ENCODE measurements around the gene APC2.
A peak's percentile ranks its signal among the peaks of the same experiment; 100 is the strongest.
"Not testable (repeated sequence)": the region's sequence is repeated elsewhere in the genome, so short reads cannot be mapped to it uniquely, and the experiment has no call there.

Gene APC2

GRCh38 chr19:1510807-1511206 lies 60.9 kb downstream of the APC2 start:
- no peak for DNase-seq (ENCODE audit: low read depth, low spot score)

GRCh38 chr19:1511318-1512317 lies 61.7 kb downstream of the APC2 start:
- DNase-seq (ENCODE audit: low read depth, low spot score): no peak

GRCh38 chr19:1512671-1513498 lies 63.0 kb downstream of the APC2 start, which contains the start of gene ADAMTSL5:
ADAMTSL5 (minus strand) TSS chr19:1513019; CDS start chr19:1510943, 2,076 bp downstream.
- peak; percentile 41 for DNase-seq (ENCODE audit: low read depth, low spot score)

GRCh38 chr19:1513499-1514294 lies 63.8 kb downstream of the APC2 start:
- DNase-seq (ENCODE audit: low read depth, low spot score): no peak

- no peak for DNase-seq (ENCODE audit: low read depth, low spot score)
Measured at GRCh38 chr19:1514295-1514661, 64.4 kb downstream of the APC2 start.

- no peak for DNase-seq (ENCODE audit: low read depth, low spot score)
Measured at GRCh38 chr19:1514986-1515721, 65.2 kb downstream of the APC2 start.

GRCh38 chr19:1516395-1516753 lies 66.5 kb downstream of the APC2 start:
- DNase-seq (ENCODE audit: low read depth, low spot score): no peak

- DNase-seq (ENCODE audit: low read depth, low spot score): no peak
Measured at GRCh38 chr19:1518471-1518870, 68.5 kb downstream of the APC2 start.

- DNase-seq (ENCODE audit: low read depth, low spot score): not testable (repeated sequence)
Measured at GRCh38 chr19:1519802-1520201, 69.9 kb downstream of the APC2 start.

- no peak for DNase-seq (ENCODE audit: low read depth, low spot score)
Measured at GRCh38 chr19:1520203-1520780, 70.4 kb downstream of the APC2 start.

- no peak for DNase-seq (ENCODE audit: low read depth, low spot score)
Measured at GRCh38 chr19:1521636-1522035, 71.7 kb downstream of the APC2 start.

GRCh38 chr19:1522061-1522460 lies 72.1 kb downstream of the APC2 start:
- no peak for DNase-seq (ENCODE audit: low read depth, low spot score)

GRCh38 chr19:1522838-1523237 lies 72.9 kb downstream of the APC2 start:
- DNase-seq (ENCODE audit: low read depth, low spot score): no peak

Data from ELF-1 (cell line).